GM18508 (cell line): ENCODE data around the gene LGSN.
"Not testable (repeated sequence)": the region's sequence is repeated elsewhere in the genome, so short reads cannot be mapped to it uniquely, and the experiment has no call there.

Experiments
- ATAC-seq: cut with Tn5 transposase; IDR thresholded peaks from one replicate; pipeline ENCODE4 v1.9.1; 2021; ENCODE audit warnings: moderate number of reproducible peaks; ENCODE audit not compliant: insufficient read depth, unreplicated experiment

LGSN gene

GRCh38 chr6:63249875-63250482 is 69.8 kb downstream of the LGSN start:
- no peak for ATAC-seq

GRCh38 chr6:63246581-63246980 is 73.2 kb downstream of the LGSN start:
- no peak for ATAC-seq

- no peak for ATAC-seq
Measured at GRCh38 chr6:63245909-63246308, 73.9 kb downstream of the LGSN start.

- ATAC-seq, result no peak
Measured at GRCh38 chr6:63245420-63245819, 74.4 kb downstream of the LGSN start.

- peak; percentile 91 for ATAC-seq
Measured at GRCh38 chr6:63236398-63236817, 83.4 kb downstream of the LGSN start.

GRCh38 chr6:63230511-63230910 is 89.3 kb downstream of the LGSN start:
- ATAC-seq, result not testable (repeated sequence)

GRCh38 chr6:63230027-63230426 is 89.8 kb downstream of the LGSN start:
- not testable (repeated sequence) for ATAC-seq

GRCh38 chr6:63227928-63228894 is 91.6 kb downstream of the LGSN start:
- ATAC-seq, result not testable (repeated sequence)

GRCh38 chr6:63225987-63226386 is 93.8 kb downstream of the LGSN start:
- ATAC-seq, result not testable (repeated sequence)
